GM12878 (cell line): ENCODE results near the gene ZNF615. TPM values are rescaled to one million over a fixed set of nuclear protein-coding genes. Genes with fewer than 3 reads are reported as not detected.

Experiments used
- ATAC-seq: fragments of 200-7000 bp; cut with Tn5 transposase; 3 replicates; pipeline ENCODE4 v1.9.1; 2020; ENCODE audit warnings: mild to moderate bottlenecking, moderate library complexity
- BruUV-seq: library from RNA; stranded (reverse); fragments of 400-500 nt; replicated peaks from 2 replicates; lab custom pipeline; 2021; lab: Mats Ljungman, UMichigan
- CTCF ChIA-PET: fragments of 300-600 bp; sonication (Branson Sonifier 250); formaldehyde crosslinking; extraction: SDS; loops from one replicate; lab custom pipeline; 2021; ENCODE audit warnings: inconsistent platforms; lab: Yijun Ruan, JAX
- POLR2A ChIA-PET: fragments of 350-600 bp; formaldehyde crosslinking; extraction: SDS; loops from one replicate; lab custom pipeline; 2021; ENCODE audit warnings: inconsistent platforms; lab: Charles Lee
- RAD21 ChIA-PET: fragments of 300-600 bp; sonication (Branson Sonifier 250); formaldehyde crosslinking; loops from one replicate; lab custom pipeline; 2023; ENCODE audit warnings: antibody characterized with exemption; ENCODE audit not compliant: unreplicated experiment; lab: Charles Lee
- SMC1A ChIA-PET: fragments of 300-600 bp; sonication (Branson Sonifier 250); formaldehyde crosslinking; loops from one replicate; lab custom pipeline; 2023; ENCODE audit not compliant: unreplicated experiment, uncharacterized antibody; lab: Charles Lee
- DNase-seq: peaks from one replicate; pipeline ENCODE4 v3.0.0-alpha.2; 2011; ENCODE audit warnings: low read depth, low spot score
- FAIRE-seq: peaks from 3 replicates; lab custom pipeline; 2011; peaks lifted over from hg19 to GRCh38; lab: Jason Lieb, UNC
- H2AFZ ChIP-seq: 2 replicates; pipeline ENCODE4 v1.6.0; 2011; ENCODE audit warnings: low read depth, low read length, control low read depth; ENCODE audit not compliant: control insufficient read depth
- H3K27ac ChIP-seq: 2 replicates; pipeline ENCODE4 v1.5.1; 2011; ENCODE audit warnings: control low read depth; ENCODE audit not compliant: control insufficient read depth, insufficient read depth
- H3K27me3 ChIP-seq, 2 experiments: replicated peaks in 1 of 2; 2 replicates each; pipeline versions ENCODE4 v1.6.0 to v1.6.1; 2011; ENCODE audit warnings: low read length in 1 of 2; ENCODE audit not compliant: control insufficient read depth in 2 of 2, insufficient read depth in 2 of 2
- H3K36me3 ChIP-seq, 2 experiments: 2 replicates each; pipeline ENCODE4 v1.5.1; 2011; ENCODE audit warnings: low read length in 1 of 2; ENCODE audit not compliant: control insufficient read depth in 2 of 2, insufficient read depth in 2 of 2
- H3K4me1 ChIP-seq: 2 replicates; pipeline ENCODE4 v1.6.1; 2011; ENCODE audit warnings: mild to moderate bottlenecking, low read length, moderate library complexity, mixed read lengths; ENCODE audit not compliant: control insufficient read depth, insufficient read depth
- H3K4me2 ChIP-seq: 2 replicates; pipeline ENCODE4 v1.6.0; 2011; ENCODE audit warnings: control low read depth; ENCODE audit not compliant: control insufficient read depth, insufficient read depth
- H3K4me3 ChIP-seq: fragments of 200-600 bp; sonication (generic); 2 replicates; pipeline ENCODE4 v1.5.1; 2016
- H3K79me2 ChIP-seq: 2 replicates; pipeline ENCODE4 v1.6.0; 2011; ENCODE audit warnings: low read length; ENCODE audit not compliant: control insufficient read depth, insufficient read depth
- H3K9ac ChIP-seq: 2 replicates; pipeline ENCODE4 v1.8.0; 2011; ENCODE audit warnings: low read length, control low read depth, mixed read lengths; ENCODE audit not compliant: control insufficient read depth, insufficient read depth
- H3K9me3 ChIP-seq: replicated peaks from 3 replicates; pipeline ENCODE4 v1.5.1; 2011; ENCODE audit warnings: mild to moderate bottlenecking, low read length; ENCODE audit not compliant: control insufficient read depth, insufficient read depth
- H4K20me1 ChIP-seq: 2 replicates; pipeline ENCODE4 v1.6.0; 2011; ENCODE audit not compliant: control insufficient read depth, insufficient read depth
- BACH1 ChIP-seq: fragments of 450-650 bp; IDR thresholded peaks from 2 replicates; pipeline ENCODE4 v1.6.1; 2017; ENCODE audit warnings: mild to moderate bottlenecking, borderline replicate concordance
- BHLHE40 ChIP-seq, 2 experiments: fragments of 450-650 bp in 1 of 2; IDR thresholded peaks; 2 replicates each; pipeline ENCODE4 v1.6.1; 2011 to 2017; ENCODE audit warnings: low read depth in 2 of 2, borderline replicate concordance in 1 of 2, improper control_type of control experiment in 1 of 2, low read length in 1 of 2, mild to moderate bottlenecking in 1 of 2
- CBFB ChIP-seq: IDR thresholded peaks from 2 replicates; pipeline ENCODE4 v1.6.1; 2016; ENCODE audit warnings: antibody characterized with exemption, low read depth
- EZH2 ChIP-seq: IDR thresholded peaks from 2 replicates; pipeline ENCODE4 v1.6.1; 2012; ENCODE audit warnings: low read depth, mild to moderate bottlenecking, control low read depth, inconsistent platforms, low read length, borderline replicate concordance; ENCODE audit not compliant: control insufficient read depth
- KDM1A ChIP-seq: fragments of 200-600 bp; sonication (generic); IDR thresholded peaks from 2 replicates; pipeline ENCODE4 v1.6.1; 2016; ENCODE audit warnings: borderline replicate concordance
- LARP7 ChIP-seq: fragments of 450-650 bp; IDR thresholded peaks from 2 replicates; pipeline ENCODE4 v1.6.1; 2017; ENCODE audit warnings: mild to moderate bottlenecking
- MXI1 ChIP-seq: fragments of 150-350 bp; IDR thresholded peaks from 2 replicates; pipeline ENCODE4 v1.6.1; 2011; ENCODE audit warnings: low read depth, mild to moderate bottlenecking, inconsistent platforms, low read length, improper control_type of control experiment
- NFYB ChIP-seq: IDR thresholded peaks from 2 replicates; pipeline ENCODE4 v1.6.1; 2011; ENCODE audit warnings: low read depth, mild to moderate bottlenecking, low read length, improper control_type of control experiment, moderate library complexity; ENCODE audit not compliant: insufficient read depth
- NR2F1 ChIP-seq: fragments of 450-650 bp; conservative IDR thresholded peaks from 2 replicates; pipeline ENCODE4 v1.6.1; 2017; ENCODE audit warnings: mild to moderate bottlenecking
- PAX8 ChIP-seq: fragments of 450-650 bp; IDR thresholded peaks from 2 replicates; pipeline ENCODE4 v1.6.1; 2017; ENCODE audit warnings: mild to moderate bottlenecking, moderate library complexity
- PBX3 ChIP-seq: IDR thresholded peaks from 2 replicates; pipeline ENCODE4 v1.6.1; 2011; ENCODE audit warnings: mild to moderate bottlenecking, low read depth, low read length, moderate library complexity; ENCODE audit not compliant: insufficient replicate concordance
- RAD51 ChIP-seq: fragments of 450-650 bp; IDR thresholded peaks from 2 replicates; pipeline ENCODE4 v1.6.1; 2016; ENCODE audit warnings: moderate library complexity, mild to moderate bottlenecking, inconsistent platforms
- SPI1 ChIP-seq: IDR thresholded peaks from 2 replicates; pipeline ENCODE4 v1.6.1; 2011; ENCODE audit warnings: low read depth, mild to moderate bottlenecking, low read length, moderate library complexity, borderline replicate concordance; ENCODE audit not compliant: insufficient read depth
- SREBF1 ChIP-seq: IDR thresholded peaks from 2 replicates; pipeline ENCODE4 v1.6.1; 2012; ENCODE audit warnings: mild to moderate bottlenecking, low read length
- SUZ12 ChIP-seq: fragments of 200-600 bp; sonication (generic); IDR thresholded peaks from one replicate; pipeline ENCODE4 v1.6.1; 2018; ENCODE audit warnings: antibody characterized with exemption, mild to moderate bottlenecking; ENCODE audit not compliant: unreplicated experiment
- YBX1 ChIP-seq: fragments of 450-650 bp; IDR thresholded peaks from 2 replicates; pipeline ENCODE4 v1.6.1; 2016; ENCODE audit warnings: antibody characterized with exemption
- ZNF24 ChIP-seq: fragments of 450-650 bp; IDR thresholded peaks from 2 replicates; pipeline ENCODE4 v1.6.1; 2017; ENCODE audit warnings: antibody characterized with exemption, mild to moderate bottlenecking
- WGBS: methylation state at CpG from one replicate; pipeline ENCODE4 v1.1.6; 2016; ENCODE audit warnings: low lambda C conversion rate; ENCODE audit not compliant: insufficient replicate concordance, insufficient coverage; ENCODE audit errors: missing lambda C conversion rate; 5-methylcytosine and 5-hydroxymethylcytosine counted together
- in situ Hi-C: fragments of 300-500 bp; cut with MboI; formaldehyde crosslinking; loops from 9 replicates; pipeline ENCODE4 v1.14.3; 2018; ENCODE audit warnings: mixed read lengths
- intact Hi-C: fragments of 100-400 bp; cut with micrococcal nuclease; formaldehyde crosslinking; loops from one replicate; pipeline ENCODE4 v1.14.2; 2022; ENCODE audit not compliant: unreplicated experiment
- polyA plus RNA-seq, 11 experiments: library from polyadenylated mRNA; depleted of rRNA in 4 of 11; unstranded in 6 of 11; stranded (reverse) in 5 of 11; fragments of >200 nt; fragmentation: Nextera tagmentation in 4 of 11; fragmentation: Illumina TruSeq in 1 of 11; extraction: Ambion mirVana in 4 of 11; extraction: Trizol in 1 of 11; gene quantifications; 1 replicate in 1 of 11; 2 replicates in 10 of 11; pipeline versions ENCODE4 v1.2.1 to v1.2.3, GENCODE V29; 2011 to 2016; ENCODE audit warnings: inconsistent platforms in 2 of 11, missing spikeins in 2 of 11, low read depth in 1 of 11
- total RNA-seq, 4 experiments: library from RNA; depleted of rRNA in 3 of 4; stranded (reverse); fragments of >200 nt in 3 of 4; fragmentation: Illumina TruSeq in 1 of 4; extraction: Trizol in 1 of 4; gene quantifications; 2 replicates each; pipeline versions ENCODE4 v1.2.1 to v1.2.3, GENCODE V29; 2013 to 2021
- TF ChIP-seq, protein P1 (sequence below): IDR thresholded peaks from 2 replicates; pipeline ENCODE4 v1.6.1; 2011; ENCODE audit warnings: low read depth, low read length, improper control_type of control experiment, borderline replicate concordance
- TF ChIP-seq, protein P2 (sequence below): fragments of 450-650 bp; IDR thresholded peaks from 2 replicates; pipeline ENCODE4 v1.6.1; 2018; ENCODE audit warnings: mild to moderate bottlenecking, low read depth, moderate library complexity; ENCODE audit not compliant: partially characterized antibody

Gene ZNF615
- total and polyA plus RNA-seq, 10 of the 15 experiments (the other 5 are each of a cell fraction or from before 2014, with no cell fraction given), result 1.7 to 7.2 (median 4.2) TPM

- H4K20me1 ChIP-seq, result no peaks in the 10 kb centered on the region
- DNase-seq (no peak), ATAC-seq (no peak), FAIRE-seq (no peak)
- no peaks in the 10 kb centered on the region for H3K27me3 ChIP-seq
- H2AFZ ChIP-seq, result no peak overlapping the region
- H3K79me2 ChIP-seq, result no peaks in the 10 kb centered on the region
- H3K4me1 ChIP-seq, result no peaks in the 10 kb centered on the region
- no peak overlapping the region for H3K9ac ChIP-seq
- intact Hi-C loops (no loop called here), in situ Hi-C loops (no loop called here)
- SMC1A ChIA-PET, result no interaction called here
- POLR2A ChIA-PET, result no interaction called here
- H3K9me3 ChIP-seq, result peaks cover 43% of the 10 kb centered on the region
- H3K36me3 ChIP-seq, result peaks cover 0 to 5% of the 10 kb centered on the region in 2 experiments; a peak in 2 of 4 replicates
- CTCF ChIA-PET, result no interaction called here
- RAD21 ChIA-PET, result no interaction called here
- H3K27ac ChIP-seq, result no peak overlapping the region
- TF ChIP-seq, protein P1, sequence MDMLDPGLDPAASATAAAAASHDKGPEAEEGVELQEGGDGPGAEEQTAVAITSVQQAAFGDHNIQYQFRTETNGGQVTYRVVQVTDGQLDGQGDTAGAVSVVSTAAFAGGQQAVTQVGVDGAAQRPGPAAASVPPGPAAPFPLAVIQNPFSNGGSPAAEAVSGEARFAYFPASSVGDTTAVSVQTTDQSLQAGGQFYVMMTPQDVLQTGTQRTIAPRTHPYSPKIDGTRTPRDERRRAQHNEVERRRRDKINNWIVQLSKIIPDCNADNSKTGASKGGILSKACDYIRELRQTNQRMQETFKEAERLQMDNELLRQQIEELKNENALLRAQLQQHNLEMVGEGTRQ, result no peak
- TF ChIP-seq ZNF24 (no peak), SREBF1 (no peak), KDM1A (no peak), EZH2 (no peak), SUZ12 (no peak), CBFB (no peak), BACH1 (no peak), NFYB (no peak), PBX3 (no peak), BHLHE40 (IDR thresholded peaks at IDR 0.05; ENCODE audit: borderline replicate concordance in 1 of 2, low read depth in 2 of 2, low read length in 1 of 2) (no peak), YBX1 (no peak), SPI1 (no peak), LARP7 (no peak), NR2F1 (no peak), PAX8 (no peak), MXI1 (no peak), RAD51 (no peak)
- TF ChIP-seq, protein P2, sequence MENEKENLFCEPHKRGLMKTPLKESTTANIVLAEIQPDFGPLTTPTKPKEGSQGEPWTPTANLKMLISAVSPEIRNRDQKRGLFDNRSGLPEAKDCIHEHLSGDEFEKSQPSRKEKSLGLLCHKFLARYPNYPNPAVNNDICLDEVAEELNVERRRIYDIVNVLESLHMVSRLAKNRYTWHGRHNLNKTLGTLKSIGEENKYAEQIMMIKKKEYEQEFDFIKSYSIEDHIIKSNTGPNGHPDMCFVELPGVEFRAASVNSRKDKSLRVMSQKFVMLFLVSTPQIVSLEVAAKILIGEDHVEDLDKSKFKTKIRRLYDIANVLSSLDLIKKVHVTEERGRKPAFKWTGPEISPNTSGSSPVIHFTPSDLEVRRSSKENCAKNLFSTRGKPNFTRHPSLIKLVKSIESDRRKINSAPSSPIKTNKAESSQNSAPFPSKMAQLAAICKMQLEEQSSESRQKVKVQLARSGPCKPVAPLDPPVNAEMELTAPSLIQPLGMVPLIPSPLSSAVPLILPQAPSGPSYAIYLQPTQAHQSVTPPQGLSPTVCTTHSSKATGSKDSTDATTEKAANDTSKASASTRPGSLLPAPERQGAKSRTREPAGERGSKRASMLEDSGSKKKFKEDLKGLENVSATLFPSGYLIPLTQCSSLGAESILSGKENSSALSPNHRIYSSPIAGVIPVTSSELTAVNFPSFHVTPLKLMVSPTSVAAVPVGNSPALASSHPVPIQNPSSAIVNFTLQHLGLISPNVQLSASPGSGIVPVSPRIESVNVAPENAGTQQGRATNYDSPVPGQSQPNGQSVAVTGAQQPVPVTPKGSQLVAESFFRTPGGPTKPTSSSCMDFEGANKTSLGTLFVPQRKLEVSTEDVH, result no peak
- 84% methylated on average over 10 of the region's 10 CpGs for WGBS
- H3K4me3 ChIP-seq, result no peak overlapping the region
- no TSS peak for BruUV-seq
- H3K4me2 ChIP-seq, result no peak overlapping the region
Observed at GRCh38 chr19:51993422-51993821, 14.6 kb downstream of the ZNF615 start.
